ENCODE results near the gene SOBP.
A peak's percentile ranks its signal among the peaks of the same experiment; 100 is the strongest.
"Not testable (repeated sequence)": the region's sequence is repeated elsewhere in the genome, so short reads cannot be mapped to it uniquely, and the experiment has no call there.

The SOBP gene, protein sequence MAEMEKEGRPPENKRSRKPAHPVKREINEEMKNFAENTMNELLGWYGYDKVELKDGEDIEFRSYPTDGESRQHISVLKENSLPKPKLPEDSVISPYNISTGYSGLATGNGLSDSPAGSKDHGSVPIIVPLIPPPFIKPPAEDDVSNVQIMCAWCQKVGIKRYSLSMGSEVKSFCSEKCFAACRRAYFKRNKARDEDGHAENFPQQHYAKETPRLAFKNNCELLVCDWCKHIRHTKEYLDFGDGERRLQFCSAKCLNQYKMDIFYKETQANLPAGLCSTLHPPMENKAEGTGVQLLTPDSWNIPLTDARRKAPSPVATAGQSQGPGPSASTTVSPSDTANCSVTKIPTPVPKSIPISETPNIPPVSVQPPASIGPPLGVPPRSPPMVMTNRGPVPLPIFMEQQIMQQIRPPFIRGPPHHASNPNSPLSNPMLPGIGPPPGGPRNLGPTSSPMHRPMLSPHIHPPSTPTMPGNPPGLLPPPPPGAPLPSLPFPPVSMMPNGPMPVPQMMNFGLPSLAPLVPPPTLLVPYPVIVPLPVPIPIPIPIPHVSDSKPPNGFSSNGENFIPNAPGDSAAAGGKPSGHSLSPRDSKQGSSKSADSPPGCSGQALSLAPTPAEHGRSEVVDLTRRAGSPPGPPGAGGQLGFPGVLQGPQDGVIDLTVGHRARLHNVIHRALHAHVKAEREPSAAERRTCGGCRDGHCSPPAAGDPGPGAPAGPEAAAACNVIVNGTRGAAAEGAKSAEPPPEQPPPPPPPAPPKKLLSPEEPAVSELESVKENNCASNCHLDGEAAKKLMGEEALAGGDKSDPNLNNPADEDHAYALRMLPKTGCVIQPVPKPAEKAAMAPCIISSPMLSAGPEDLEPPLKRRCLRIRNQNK

GRCh38 chr6:107489636-107490565 lies at the start of gene SOBP:
Gene SOBP (plus strand): TSS chr6:107490117. CDS start chr6:107490617, 500 bp downstream.
- peak in 1 of 2 experiments; percentile 26 for DNase-seq (ENCODE audit: low read depth in 2 of 2)

- DNase-seq (ENCODE audit: low read depth in 2 of 2), result no peak
Observed at GRCh38 chr6:107440936-107441335, 49.0 kb upstream of the SOBP start.

- DNase-seq (ENCODE audit: low read depth in 2 of 2), result no peak
Observed at GRCh38 chr6:107441682-107442081, 48.2 kb upstream of the SOBP start.

- DNase-seq (ENCODE audit: low read depth in 2 of 2), result no peak
Observed at GRCh38 chr6:107442938-107443607, 46.8 kb upstream of the SOBP start.

DNA sequence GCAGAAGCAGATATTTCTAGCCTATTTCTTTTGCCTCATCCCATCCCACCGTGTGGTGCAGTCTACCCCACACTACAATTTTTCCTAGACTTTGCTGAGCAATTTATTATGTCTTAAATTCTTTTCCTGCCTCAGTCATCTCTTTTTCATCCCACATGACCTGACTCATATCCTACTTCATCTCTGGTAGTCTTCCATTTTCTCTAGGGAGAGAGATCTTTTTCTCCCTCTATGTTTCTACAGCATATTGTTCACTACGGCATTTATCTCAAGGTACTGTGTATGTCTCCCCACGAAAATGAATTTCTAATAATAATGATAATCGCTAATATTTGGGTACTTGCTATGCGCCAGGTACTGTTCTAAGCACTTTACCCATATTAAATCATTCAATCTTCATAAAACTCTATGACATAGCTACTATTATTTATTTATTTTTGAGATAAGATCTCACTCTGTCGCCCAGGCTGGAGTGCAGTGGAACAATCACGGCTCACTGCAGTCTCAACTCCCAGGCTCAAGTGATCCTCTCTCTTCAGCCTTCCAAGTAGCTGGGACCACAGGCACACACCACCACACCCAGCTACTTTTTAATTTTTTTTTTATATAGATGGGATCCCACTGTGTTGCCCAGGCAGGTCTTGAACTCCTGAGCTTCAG lies 46.2 kb upstream of the SOBP start:
- DNase-seq (ENCODE audit: low read depth in 2 of 2), result no peak

GRCh38 chr6:107444277-107444676 lies 45.6 kb upstream of the SOBP start:
- no peak for DNase-seq (ENCODE audit: low read depth in 2 of 2)

DNA sequence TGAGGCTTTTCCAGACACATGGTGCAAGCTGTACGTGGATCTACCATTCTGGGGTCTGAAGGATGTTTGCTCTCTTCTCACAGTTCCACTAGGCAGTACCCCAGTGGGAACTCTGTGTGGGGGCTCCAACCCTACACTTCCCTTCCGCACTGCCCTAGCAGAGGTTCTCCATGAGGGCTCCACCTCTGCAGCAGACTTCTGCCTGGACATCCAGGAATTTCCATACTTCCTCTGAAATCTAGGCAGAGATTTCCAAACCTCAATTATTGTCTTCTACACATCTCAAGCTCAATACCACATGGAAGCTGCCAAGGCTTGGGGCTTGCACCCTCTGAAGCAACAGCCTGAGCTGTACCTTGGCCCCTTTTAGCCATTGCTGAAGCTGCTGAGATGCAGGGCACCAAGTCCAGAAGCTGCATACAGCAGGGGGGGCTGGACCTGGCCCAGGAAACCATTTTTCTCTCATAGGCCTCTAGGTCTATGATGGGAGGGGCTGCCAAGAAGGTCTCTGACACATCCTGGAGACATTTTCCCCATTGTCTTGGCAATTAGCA lies 42.2 kb upstream of the SOBP start:
- DNase-seq (ENCODE audit: low read depth in 2 of 2), result no peak

- no peak for DNase-seq (ENCODE audit: low read depth in 2 of 2)
Observed at GRCh38 chr6:107448776-107449175, 41.1 kb upstream of the SOBP start.

GRCh38 chr6:107458672-107459282 lies 31.1 kb upstream of the SOBP start:
- no peak for DNase-seq (ENCODE audit: low read depth in 2 of 2)

GRCh38 chr6:107459283-107460082 lies 30.4 kb upstream of the SOBP start, which contains the start of gene PDSS2:
Gene PDSS2 (minus strand): TSS chr6:107459564. CDS start chr6:107459285, 279 bp downstream.
- DNase-seq (ENCODE audit: low read depth in 2 of 2), result peak; percentile 91

DNA sequence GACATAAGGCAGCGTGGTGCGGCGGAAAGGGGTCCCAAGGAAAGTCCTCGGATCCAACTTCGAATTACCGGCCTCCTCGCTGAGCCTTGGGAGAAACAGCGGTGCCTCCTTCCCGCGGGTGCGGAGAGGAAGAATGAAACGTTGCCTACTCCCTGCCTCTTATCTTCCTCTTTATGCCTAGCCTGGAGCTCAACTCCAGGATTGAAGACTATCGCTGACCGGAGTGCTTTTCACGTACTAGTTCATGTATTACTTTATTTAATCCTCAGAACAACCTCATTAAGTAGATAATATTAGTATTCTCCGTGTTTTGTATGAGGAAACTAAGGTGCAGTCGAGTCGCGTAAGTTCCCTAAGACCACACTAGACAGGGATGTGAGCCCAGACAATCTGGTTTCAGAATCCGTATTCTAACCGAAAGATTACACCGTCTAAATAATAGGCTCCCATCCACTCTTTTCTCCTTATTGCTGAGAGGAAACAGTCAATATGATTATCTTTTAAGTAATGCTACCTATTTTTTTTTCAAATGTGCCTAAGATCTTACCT lies 29.8 kb upstream of the SOBP start:
- DNase-seq (ENCODE audit: low read depth in 2 of 2), result no peak

DNA sequence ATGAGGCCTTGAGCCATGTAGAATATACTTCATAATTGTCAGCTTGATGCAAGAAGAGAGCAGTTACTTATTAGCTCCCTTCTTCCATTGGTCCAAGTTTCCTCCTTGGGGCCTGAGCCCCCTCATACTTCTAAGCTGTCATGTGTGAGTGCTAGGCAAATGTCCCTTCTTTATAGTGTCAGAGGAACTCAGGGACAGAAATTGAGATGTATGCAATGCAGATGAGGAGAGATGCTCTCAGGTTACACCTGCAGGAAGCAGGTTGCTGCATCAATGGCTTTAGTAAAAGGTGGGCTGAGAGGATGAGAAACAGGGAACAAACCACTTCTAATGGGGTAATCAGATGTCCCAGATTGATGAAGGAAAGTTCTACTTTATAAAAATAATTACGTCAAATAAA lies 23.9 kb upstream of the SOBP start:
- no peak for DNase-seq (ENCODE audit: low read depth in 2 of 2)

DNA sequence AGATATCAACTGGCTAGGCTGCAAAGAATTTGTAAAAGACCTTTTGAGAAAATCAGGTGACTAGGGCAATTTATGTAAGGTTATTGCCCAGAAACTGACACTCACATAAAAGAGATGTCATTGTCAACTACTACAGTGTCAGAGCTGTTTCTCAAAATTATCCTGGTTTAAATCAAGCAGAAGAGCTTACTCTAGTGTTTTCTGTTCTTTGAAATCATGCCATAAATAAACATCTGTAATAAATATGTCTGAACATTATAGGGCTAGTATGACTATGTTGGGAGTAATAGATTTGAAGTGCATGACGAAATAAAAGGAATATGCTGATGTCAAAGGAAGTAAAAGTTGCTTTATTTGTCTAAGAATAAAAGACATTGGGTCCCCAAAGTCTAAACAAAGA lies 19.6 kb upstream of the SOBP start:
- DNase-seq (ENCODE audit: low read depth in 2 of 2), result no peak

DNA sequence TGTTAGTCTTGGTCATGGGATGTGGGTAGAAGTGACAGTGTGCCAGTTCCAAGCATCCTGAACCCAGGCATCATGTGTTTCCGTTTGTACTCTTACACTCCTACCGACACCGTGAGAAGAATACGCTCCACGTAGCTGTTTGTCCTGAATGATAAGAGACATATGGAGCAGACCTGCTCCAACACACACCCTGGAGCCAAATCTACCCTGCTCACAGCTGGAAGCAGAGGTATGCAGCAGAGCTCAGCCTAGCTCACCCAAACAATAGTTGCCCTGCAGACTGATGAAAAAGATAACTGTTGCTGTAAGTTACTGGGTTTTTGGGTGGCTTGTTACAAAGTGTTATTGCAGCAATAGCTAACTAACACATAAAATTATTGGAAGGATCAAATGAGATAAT lies 16.3 kb upstream of the SOBP start:
- no peak for DNase-seq (ENCODE audit: low read depth in 2 of 2)

DNA sequence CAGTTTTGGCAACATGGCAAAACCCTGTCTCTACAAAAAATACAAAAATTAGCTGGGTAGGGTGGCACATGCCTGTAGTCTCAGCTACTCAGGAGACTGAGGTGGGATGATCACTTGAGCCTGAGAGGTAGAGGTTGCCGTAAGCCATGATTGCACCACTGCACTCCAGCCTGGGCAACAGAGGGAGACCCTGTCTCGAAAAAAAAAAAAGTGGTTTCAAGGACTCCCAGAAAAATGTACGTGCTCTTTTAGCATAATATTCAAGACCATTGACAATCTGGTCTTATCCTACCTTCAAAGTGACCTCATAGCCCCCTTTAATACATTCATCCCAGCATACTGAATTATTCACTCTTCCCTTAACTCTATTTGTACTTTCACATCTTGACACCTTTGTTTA lies 14.6 kb upstream of the SOBP start:
- DNase-seq (ENCODE audit: low read depth in 2 of 2), result not testable (repeated sequence)

DNA sequence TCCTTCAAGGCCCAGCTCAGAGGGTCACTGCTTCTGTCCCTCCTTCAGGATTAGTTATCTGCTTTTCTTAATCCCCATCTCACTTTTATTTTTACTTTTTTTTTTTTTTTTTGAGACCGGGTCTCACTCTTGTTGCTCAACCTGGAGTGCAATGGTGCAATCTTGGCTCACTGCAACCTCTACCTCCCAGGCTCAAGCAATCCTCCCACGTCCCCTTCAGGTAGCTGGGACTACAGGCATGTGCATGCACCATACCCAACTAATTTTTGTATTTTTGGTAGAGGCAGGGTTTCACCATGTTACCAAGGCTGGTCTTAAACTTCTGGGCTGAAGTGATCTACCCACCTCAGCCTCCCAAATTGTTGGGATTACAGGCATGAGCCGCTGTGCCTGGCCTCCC lies 14.1 kb upstream of the SOBP start:
- DNase-seq (ENCODE audit: low read depth in 2 of 2), result not testable (repeated sequence)

- no peak for DNase-seq (ENCODE audit: low read depth in 2 of 2)
Observed at GRCh38 chr6:107479089-107479690, 10.7 kb upstream of the SOBP start.

GRCh38 chr6:107485157-107485556 lies 4.8 kb upstream of the SOBP start:
- no peak for DNase-seq (ENCODE audit: low read depth in 2 of 2)

Measured in fibroblast of skin of left biceps (primary cell).